Measurements from ENCODE around the gene HDAC4. TPM values are rescaled to one million over a fixed set of nuclear protein-coding genes. Genes with fewer than 3 reads are reported as not detected.

The HDAC4 gene
- total and polyA plus RNA-seq, 9 of the 15 experiments (the other 6 are each of a cell fraction or from before 2014, with no cell fraction given), result 0.11 to 20.2 (median 4.0) TPM

GRCh38 chr2:239158641-239159475 lies 242.0 kb downstream of the HDAC4 start (continued):
- TF ChIP-seq, protein P1, sequence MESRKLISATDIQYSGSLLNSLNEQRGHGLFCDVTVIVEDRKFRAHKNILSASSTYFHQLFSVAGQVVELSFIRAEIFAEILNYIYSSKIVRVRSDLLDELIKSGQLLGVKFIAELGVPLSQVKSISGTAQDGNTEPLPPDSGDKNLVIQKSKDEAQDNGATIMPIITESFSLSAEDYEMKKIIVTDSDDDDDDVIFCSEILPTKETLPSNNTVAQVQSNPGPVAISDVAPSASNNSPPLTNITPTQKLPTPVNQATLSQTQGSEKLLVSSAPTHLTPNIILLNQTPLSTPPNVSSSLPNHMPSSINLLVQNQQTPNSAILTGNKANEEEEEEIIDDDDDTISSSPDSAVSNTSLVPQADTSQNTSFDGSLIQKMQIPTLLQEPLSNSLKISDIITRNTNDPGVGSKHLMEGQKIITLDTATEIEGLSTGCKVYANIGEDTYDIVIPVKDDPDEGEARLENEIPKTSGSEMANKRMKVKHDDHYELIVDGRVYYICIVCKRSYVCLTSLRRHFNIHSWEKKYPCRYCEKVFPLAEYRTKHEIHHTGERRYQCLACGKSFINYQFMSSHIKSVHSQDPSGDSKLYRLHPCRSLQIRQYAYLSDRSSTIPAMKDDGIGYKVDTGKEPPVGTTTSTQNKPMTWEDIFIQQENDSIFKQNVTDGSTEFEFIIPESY (CRISPR knock-in tag; IDR thresholded peaks at IDR 0.05), result peak; percentile 99
- TF ChIP-seq, protein P2, sequence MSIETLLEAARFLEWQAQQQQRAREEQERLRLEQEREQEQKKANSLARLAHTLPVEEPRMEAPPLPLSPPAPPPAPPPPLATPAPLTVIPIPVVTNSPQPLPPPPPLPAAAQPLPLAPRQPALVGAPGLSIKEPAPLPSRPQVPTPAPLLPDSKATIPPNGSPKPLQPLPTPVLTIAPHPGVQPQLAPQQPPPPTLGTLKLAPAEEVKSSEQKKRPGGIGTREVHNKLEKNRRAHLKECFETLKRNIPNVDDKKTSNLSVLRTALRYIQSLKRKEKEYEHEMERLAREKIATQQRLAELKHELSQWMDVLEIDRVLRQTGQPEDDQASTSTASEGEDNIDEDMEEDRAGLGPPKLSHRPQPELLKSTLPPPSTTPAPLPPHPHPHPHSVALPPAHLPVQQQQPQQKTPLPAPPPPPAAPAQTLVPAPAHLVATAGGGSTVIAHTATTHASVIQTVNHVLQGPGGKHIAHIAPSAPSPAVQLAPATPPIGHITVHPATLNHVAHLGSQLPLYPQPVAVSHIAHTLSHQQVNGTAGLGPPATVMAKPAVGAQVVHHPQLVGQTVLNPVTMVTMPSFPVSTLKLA (conservative IDR thresholded peaks at IDR 0.05), result no peak
- TF ChIP-seq POLR2AphosphoS2 (IDR thresholded peaks at IDR 0.05; ENCODE audit: low read length), result no peak
- no peak for TF ChIP-seq ZNF146 (CRISPR knock-in tag; IDR thresholded peaks at IDR 0.05; ENCODE audit: unreplicated experiment)
- TF ChIP-seq RAD51 (IDR thresholded peaks at IDR 0.05; ENCODE audit: borderline replicate concordance, low read depth), result peak; percentile 54; the same call in 1 of the 2 replicates
- TF ChIP-seq CTCF (IDR thresholded peaks at IDR 0.05 in 2 of 3, conservative IDR thresholded peaks at IDR 0.05 in 1 of 3; ENCODE audit: insufficient read depth in 2 of 3, low read depth in 1 of 3, low read length in 3 of 3), result peak in 2 of 3 experiments; percentile 25 to 61; a peak in 3 of 6 replicates
- TF ChIP-seq ZBTB12 (CRISPR knock-in tag; IDR thresholded peaks at IDR 0.05), result no peak
- TF ChIP-seq GABPA (tag; conservative IDR thresholded peaks at IDR 0.05; ENCODE audit: low read depth), result no peak
- TF ChIP-seq, protein P3, sequence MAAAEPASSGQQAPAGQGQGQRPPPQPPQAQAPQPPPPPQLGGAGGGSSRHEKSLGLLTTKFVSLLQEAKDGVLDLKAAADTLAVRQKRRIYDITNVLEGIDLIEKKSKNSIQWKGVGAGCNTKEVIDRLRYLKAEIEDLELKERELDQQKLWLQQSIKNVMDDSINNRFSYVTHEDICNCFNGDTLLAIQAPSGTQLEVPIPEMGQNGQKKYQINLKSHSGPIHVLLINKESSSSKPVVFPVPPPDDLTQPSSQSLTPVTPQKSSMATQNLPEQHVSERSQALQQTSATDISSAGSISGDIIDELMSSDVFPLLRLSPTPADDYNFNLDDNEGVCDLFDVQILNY (CRISPR knock-in tag; IDR thresholded peaks at IDR 0.05), result no peak
- TF ChIP-seq, protein P4, sequence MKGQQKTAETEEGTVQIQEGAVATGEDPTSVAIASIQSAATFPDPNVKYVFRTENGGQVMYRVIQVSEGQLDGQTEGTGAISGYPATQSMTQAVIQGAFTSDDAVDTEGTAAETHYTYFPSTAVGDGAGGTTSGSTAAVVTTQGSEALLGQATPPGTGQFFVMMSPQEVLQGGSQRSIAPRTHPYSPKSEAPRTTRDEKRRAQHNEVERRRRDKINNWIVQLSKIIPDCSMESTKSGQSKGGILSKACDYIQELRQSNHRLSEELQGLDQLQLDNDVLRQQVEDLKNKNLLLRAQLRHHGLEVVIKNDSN (CRISPR knock-in tag; IDR thresholded peaks at IDR 0.05), result peak; percentile 64
- TF ChIP-seq, protein P5, sequence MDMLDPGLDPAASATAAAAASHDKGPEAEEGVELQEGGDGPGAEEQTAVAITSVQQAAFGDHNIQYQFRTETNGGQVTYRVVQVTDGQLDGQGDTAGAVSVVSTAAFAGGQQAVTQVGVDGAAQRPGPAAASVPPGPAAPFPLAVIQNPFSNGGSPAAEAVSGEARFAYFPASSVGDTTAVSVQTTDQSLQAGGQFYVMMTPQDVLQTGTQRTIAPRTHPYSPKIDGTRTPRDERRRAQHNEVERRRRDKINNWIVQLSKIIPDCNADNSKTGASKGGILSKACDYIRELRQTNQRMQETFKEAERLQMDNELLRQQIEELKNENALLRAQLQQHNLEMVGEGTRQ (CRISPR knock-in tag; IDR thresholded peaks at IDR 0.05), result peak; percentile 74
- TF ChIP-seq PTTG1 (tag; IDR thresholded peaks at IDR 0.05; ENCODE audit: low read depth), result no peak
- TF ChIP-seq KDM1A (IDR thresholded peaks at IDR 0.05), result no peak
- no peak for TF ChIP-seq NRF1 (conservative IDR thresholded peaks at IDR 0.05 in 1 of 2, IDR thresholded peaks at IDR 0.05 in 1 of 2)
- no peak for TF ChIP-seq MYBL2 (IDR thresholded peaks at IDR 0.05; ENCODE audit: low read depth)
- TF ChIP-seq MYBL2 (CRISPR knock-in tag; IDR thresholded peaks at IDR 0.05; ENCODE audit: borderline replicate concordance), result no peak
- no peak for TF ChIP-seq ZBTB17 (CRISPR knock-in tag; IDR thresholded peaks at IDR 0.05)
